NAMALWA (cell line): ENCODE results near the gene TRMO.

Experiments
- DNase-seq: peaks from one replicate; pipeline ENCODE4 v3.0.0-alpha.2; 2015; ENCODE audit warnings: low spot score

Gene TRMO

DNA sequence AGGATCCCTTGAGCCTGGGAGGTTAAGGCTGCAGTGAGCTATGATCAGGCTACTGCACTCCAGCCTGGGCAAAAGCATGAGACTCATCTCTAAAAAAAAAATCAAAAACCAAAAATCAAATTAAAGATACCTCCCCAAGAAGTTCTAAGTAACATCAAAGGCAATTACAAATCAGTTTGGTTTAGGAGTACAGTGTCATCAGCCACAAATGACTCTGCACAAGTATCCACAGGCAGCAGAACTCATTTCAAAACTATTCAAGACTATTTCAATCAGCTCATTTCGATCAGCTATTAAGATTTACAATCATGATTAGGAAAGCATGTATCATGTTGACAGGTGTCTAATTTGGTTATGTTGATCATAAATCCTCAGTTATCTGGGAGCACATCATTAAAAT, 19.1 kb downstream of the TRMO start:
- DNase-seq, result no peak

DNA sequence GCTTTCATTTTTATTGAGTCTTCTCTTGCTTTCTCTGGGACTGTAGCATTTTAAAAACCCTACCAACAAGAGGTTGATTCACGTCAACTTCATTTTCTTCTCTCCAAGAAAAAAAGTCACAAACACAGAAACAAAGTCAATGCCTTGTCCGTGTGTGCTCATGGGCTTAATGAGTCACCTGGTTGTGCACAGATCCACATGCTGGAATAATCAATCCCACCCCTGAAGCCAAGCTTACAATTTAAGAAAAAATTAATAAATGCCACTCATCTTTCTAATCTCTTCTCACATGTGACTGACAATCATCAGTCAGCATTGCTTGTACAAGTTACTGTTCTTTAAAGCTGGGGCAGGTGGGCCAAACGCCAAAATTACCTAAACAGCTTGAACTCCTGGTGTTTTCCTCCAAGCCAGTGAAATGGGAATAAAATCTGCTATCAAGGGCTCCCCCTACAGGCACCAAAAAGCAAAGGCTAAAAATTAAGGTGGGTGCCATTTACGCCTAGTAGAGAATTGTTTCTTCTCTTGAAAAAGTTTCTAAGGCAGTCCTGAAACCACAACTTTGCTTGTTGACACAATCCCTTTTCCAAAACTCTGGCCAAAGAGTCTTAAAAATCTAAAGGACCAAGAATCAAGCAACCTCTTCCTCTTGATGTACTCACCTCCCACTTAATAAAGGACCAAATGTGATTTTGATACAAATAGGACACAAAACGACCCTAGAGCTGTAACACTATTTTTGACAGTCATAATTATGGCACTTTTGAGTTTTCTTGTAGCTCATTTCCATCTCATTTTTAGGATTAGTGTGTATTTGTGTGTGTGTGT, 21.3 kb downstream of the TRMO start:
- DNase-seq, result peak; percentile 64

DNA sequence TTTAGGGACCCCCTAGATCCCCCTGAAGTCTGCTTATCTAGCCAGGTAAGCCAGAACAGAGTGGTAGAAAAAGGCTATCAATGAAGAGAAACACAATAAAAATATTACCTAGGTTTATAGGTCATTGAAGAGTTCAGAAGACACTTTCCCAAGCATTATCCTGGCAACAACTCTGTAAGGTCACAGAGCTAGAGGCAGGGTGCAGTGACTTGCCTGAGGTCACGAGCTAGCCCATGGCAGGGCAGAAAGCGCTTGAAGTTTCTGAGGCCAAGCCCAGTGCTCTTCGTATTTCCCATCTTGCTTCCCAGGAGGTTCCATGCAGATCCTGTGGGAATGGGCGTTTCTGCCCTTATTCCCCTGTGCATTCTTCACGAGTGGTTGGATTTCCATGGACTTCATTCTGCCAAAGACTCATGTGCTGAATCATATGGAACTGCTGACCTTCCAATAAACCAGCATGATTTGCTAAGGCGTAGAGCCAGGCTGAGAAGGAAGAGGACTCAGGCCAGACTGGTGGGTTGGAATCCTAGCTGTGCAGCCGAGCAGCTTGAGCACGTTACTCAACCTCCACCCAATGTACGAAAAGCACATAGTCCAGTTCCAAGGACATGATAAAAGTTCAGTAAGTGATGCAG, 22.1 kb downstream of the TRMO start:
- no peak for DNase-seq

DNA sequence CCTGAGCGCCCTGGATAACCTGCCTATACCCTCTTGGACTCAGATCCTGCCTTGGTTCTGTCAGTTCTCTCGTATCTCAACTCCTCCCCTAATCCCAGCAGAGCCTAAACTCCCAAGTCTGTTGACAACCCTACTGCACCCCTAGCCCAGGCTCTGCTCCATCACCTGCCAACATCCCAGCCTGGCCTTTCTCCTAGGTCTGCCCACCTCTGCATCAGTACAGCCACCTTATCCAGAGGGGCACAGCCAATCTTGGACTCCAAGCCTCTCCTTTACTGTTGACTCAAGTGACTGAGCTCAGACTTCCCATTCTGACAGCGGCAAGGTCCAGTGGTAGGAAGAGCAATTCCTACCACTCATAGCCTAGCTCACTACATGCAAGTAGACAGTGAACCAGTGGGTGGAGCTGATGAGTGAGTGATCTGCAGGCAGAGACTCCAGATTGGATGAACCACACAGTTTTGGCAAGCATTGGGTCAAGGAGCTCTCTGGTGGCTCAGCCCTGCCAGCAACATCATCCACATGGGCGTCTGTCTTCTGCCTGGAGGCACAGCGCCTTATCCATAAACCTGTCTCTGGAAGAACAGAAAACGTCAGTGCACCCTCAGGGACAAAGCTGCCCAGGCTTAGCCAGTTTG, 26.5 kb downstream of the TRMO start:
- peak; percentile 52 for DNase-seq

DNA sequence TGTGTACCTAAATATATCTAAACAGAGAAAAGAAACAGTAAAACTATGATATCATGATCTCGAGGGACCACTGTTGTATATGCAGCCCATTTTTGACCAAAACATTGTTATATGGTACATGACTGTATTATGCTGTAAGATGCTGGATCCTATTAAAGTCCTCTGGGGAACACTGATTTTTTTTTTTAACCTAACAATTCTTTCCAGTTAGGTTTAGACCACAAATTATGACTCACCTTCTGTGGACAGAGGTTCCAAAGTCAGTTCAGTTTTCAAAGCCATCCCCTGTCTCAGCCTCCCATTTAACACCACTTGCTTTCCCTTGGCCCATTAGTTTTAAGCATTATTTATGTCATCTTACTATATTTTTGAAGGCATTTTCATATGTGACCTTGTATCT, 27.1 kb downstream of the TRMO start:
- no peak for DNase-seq

DNA sequence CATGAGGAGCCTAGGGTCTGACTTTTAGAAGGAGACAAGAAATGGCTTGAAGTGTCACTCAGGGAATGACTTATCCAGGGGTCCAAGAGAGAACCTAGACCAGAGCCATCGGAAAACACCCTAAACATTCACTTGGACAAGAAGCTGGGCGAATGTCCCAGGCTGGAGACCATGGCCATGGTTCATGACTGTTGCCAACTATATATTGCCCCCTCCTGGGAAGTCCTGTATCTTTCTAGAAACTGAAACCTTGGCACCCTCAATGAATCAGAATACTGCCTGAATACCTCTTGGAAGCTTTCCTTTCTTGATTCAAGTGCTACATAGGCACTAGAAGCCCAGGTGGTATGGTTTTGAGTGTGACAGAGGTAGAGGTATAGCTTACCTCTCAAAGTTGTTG, 29.9 kb downstream of the TRMO start:
- peak; percentile 20 for DNase-seq

DNA sequence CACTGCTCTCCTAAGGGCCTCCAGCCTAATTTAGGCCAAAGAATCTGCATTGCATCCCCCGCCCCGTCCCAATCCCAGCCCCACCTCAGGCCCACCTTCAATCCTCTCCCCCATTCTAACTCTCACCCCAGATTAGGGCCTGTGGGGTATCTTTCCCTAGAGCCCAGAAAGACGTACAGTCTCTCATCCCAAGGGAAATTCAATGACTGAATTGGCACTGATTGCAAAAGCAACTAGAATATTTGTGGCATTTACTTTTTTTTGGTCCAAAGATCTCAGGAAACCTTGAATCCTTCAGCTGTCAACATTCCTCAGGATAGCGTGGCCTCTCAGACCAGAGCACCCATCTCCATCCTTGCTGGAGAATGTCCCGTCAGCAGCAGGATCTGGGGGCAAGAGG, 30.6 kb downstream of the TRMO start:
- DNase-seq, result no peak

DNA sequence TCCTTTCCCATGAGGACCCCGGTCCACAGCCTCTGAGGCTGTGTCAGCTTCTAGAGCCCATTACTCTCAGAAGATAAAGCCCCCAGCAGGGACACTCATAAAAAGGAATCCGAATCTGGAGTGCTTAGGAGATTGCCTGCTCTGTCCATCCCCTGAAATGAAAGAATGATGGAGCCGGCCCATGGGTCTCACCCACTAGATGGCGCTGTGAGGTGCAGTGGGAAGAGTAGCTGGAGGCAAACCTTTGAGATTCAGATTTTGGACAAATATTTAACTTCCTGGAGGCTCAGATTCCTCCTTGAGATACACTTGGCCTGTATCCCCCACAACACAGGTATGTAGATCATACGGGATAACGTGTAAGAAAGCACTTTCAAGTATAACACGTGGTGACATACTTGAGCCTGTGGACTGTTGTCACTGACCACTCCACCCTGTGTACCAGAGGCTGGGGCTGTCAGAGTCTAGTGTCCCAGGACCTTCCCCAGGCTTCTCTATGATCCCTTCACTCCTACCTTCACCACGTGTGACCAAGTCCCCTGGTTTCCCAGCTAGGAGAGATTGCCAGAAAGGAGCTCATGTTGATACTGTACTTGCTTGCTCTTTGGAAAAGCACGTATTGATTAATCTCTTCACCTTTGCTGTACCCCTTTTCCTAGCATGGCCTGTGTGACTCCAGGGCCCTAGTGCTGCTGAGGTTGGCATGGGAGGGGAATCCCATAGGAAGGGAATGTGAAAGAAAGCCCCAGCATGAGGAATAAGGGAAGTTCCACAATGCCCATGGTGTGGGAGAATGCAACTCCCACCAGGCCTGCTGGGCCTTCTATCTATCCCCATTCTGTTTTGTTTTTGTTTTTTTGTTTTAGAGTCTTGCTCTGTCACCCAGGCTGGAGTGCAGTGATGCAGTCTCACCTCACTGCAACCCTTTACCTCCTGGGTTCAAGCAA, 32.1 kb downstream of the TRMO start:
- peak; percentile 64 for DNase-seq

DNA sequence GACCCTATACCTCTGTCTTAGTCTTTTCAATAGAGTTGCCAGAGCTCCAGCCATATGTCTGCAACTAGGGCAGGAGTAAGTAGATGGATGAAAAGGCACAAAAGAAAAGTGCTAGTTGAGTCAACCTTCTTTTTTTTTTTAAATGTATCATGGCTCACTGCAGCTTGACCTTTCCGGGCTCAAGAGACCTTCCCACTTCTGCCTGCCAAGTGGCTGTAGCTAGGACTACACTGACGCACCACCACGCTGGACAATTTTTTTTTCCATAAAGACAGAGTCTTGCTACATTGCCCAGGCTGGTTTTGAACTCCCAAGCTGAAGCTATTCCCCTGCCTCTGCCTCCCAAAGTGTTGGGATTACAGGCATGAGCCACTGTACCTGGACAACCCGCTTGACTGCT, 42.0 kb downstream of the TRMO start:
- DNase-seq, result no peak

DNA sequence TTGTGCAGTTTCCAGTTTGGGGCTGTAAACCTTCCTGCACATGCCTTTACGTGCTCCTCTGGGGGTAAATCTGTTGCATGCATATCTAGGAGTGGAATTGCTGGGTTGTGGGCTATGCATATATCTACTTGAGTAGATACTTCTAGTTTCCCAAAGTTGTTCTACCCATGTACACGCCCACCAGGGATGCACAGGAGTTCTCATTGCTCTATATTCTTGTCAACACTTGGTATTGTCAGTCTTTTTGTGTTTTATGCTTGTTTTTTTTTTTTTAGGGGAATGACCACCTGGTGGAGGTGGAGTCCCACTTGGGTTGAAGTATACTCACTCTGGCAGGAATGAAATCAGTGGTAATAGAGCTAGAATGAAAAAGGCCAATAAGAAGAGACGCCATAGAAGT, 46.2 kb downstream of the TRMO start:
- DNase-seq, result no peak

DNA sequence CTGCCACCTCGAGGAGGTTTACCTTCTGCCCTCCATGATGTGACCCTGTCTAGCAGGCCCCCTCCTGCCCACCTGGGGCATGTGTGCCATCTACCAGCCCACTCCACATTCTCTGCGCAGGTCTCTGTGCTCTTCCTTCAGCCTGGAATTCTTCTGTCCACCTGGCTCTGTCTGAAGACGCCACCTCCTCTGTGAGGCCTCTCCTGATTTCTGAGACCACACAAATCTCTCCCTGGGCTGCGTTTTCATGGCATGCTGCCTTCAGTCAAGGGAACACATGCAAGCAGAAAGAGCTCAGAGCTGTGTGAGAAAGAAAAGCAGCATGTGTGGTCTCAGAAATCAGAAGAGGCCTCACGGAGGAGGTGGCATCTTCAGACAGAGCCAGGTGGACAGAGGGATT, 47.2 kb downstream of the TRMO start:
- DNase-seq, result no peak

DNA sequence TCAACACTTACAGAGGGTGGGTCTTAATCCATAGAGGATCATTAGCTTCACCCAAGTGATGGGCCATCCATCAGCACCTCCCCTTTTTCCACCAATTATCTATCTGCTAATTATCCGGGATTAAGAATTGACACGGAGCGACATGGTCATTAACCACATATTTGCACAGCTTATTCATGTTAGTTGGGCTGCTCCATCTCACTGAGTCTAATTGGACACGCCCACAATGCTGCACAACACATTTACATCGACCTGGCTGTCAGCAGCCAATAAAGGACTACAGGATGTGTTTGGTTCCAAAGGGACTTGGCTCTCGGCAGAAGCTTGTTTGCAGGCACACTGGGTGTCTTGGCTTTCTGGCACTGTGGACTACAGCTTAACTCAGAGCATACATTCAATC, 47.7 kb downstream of the TRMO start:
- DNase-seq, result no peak

DNA sequence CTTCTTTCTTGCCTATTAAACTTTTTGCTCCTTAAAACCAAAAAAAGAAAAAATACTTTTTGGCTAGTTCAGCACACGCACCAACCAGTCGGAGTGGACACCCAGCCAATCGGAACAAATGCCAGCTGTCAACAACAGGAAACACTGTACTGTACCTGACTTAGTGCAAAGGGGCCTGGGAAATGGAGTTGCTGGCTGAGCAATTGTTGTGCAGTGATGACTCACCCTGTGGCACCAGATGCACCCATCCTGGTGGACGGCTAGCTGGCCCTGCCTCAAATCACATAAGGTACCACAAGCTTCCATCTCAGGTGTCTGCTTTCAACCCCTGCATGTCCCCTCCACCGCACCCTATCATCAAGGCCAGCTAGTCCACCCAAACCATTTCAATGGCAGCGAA, 48.4 kb downstream of the TRMO start:
- DNase-seq, result no peak

DNA sequence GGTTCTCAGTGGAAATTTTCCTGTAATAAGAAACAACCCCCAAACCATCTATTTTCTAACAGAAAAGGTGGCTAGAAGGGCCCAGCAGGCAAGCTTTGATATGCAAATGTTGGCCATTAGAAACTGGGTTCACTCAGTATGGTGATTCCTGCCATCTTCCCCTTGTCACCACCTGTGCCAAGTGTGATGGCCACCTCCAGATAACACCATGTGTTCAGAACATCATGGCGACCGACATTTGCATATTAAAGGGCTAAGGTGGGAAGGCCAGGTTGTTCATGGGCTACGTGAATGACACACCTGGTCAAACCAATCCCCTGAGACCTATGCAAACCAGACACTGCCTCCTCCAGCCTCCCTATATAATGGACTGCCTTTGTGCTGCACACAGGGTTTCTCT, 48.9 kb downstream of the TRMO start:
- no peak for DNase-seq

DNA sequence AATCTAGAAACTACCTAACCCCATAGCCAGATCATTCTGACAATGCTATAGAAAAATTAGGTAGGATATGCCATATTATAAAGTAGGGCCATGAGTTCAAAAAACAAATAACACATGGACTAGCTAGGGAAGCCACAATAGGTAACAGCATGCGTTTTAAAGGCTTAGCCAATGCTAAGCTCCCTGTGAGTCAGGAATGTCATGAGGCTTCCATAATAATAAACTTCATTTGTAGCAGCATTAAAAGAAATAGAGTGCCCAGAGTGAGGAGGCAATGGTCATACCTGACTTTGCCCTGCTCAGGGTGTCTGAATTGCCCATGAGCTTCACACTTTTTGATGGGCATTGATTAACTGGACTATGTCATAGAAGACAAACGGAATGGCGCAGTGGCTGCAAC, 53.4 kb downstream of the TRMO start:
- no peak for DNase-seq

DNA sequence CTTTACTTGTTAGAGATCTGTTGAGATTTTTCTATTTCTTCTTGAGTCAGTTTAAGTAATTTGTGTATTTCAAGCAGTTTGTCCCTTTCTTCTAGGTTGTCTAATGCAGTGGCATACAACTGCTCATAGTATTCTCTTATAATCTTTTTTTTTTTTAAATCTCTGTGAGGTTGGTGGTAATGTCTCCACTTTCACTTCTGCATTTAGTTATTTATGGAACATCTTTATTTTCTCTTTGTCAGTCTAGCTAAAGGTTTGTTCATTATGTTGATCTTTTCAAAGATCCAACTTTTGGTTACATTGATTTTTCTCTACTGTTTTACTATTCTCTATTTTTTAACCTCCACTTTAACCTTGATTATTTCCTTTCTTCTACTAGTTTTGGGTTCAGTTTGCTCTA, 55.5 kb downstream of the TRMO start:
- peak; percentile 62 for DNase-seq

DNA sequence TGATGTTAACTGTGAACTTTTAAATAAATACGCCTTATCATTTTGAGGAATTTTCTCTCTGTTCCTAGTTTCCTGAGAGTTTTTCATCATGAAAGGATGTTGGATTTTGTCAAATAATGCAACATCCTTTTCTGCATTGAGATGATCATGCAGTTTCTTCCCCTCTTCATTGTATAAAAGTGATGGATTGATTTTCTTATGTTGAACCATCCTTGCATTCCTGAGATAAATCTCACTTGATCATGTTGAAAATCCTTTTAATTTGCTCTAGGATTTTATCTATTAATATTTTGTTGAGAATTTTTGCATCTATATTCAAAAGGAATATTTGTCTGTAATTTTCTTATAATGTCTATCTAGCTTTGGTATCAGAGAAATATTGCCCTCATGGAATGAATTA, 56.0 kb downstream of the TRMO start:
- no peak for DNase-seq

DNA sequence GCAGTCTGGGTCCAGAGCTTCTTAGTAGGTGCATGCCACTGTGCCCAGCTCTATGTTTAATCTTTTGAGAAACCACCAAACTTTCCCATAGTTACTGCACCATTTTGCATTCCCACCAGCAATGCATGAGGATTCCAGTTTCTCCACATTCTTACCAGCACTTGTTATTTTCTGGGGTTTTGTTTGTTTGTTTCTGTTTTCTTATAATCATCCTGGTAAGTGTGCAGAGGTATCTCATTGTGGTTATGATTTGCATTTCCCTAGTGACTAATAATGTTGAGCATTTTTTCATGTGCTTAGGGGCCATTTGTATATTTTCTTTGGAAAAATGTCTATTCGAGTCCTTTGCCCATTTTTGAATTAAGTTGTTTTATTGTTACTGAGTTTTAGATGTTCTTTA, 57.9 kb downstream of the TRMO start:
- DNase-seq, result no peak

DNA sequence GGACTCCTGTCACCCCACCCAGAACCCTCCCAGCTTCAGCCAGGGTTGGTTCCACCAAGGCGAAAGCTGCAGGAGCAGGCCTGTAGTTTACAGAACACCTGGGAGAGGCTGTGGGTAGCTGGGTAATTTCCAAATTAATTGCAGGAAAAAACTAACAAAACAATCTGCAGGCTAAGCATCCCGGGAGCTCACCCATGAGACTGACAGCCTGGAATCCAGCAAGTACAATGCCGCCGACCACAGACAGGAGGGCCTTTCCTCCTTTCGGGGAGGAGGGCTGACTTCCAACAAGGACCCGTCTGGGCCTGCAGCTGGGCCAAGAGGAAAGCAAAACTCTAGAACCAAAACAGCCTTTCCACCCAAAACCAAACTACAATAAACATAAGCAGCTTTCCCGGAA, 59.0 kb downstream of the TRMO start:
- DNase-seq, result no peak

DNA sequence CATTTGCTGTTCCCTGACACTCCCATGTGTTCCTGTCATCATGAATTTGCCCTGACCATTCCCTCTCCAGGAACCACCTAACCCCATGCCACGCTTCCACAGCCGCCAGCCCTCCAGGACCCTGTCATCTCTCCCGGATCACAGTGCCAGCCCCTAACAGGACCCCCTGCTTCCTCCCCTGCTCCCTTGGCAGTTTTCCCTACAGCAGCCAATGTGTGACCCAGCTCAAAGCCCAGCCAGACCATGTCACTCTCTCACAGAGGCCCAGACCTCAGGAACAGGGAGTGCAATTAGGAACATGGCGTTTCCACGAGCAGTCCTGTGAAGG, 61.2 kb downstream of the TRMO start:
- no peak for DNase-seq

DNA sequence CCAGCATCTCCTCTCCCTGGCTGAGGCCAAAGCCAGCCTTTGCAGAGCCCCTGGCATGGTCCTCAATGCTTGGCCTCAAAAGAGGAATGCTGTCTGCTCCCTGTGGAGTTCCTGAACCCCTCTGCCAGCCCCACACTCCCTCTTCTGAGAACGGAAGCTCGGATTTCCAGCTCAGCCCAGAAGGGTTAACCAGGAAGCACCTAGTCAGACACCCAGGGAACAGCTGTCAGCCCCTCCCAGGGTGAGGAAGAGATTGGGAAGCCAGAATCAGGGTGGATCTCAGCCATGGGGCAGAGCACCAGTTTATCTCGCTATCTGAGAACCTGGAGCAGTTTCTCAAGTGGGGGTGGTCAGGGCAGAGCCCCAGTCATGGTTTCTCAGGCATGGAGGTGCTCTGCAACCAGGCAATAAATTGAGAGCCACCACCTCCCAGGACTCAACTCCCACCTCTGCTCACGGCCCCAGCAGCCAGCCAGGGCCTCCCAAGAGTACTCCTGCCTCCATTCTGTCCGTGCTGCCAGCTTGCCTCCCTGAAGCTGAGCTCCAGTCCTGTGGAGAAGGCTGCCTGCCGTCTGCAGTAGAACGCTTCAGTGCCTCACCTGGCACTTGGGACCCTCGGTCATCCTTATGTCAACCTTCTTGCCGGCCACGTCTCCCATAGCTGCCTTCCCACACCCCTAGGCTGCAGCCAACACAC, 61.7 kb downstream of the TRMO start:
- no peak for DNase-seq

DNA sequence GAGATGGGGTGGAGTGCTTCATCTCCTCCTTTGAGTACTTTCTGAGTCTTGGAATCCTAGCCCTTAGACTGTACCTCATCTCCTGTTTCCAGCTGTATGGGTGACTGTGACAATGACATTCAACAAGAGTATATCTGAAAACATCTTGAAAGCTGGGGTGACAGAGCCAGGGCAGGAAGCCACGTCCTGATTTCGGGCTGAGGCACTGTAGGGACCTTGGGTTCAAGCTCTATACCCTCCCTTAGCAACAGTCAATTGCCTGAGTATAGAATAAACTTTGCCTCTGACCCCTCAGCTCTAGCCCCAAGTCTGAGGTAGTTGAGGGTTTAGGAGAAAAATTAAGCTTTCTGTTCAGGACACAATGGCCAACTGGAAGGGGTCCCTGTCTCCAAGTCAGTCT, 63.0 kb downstream of the TRMO start:
- no peak for DNase-seq
